SU-DHL-6 (cell line): ENCODE measurements around the gene SH3RF3.
"Not testable (repeated sequence)": the region's sequence is repeated elsewhere in the genome, so short reads cannot be mapped to it uniquely, and the experiment has no call there.

Source experiments
- H2AFZ ChIP-seq: fragments of 200-600 bp; sonication (generic); 2 replicates; pipeline ENCODE4 v1.6.1; 2014; ENCODE audit warnings: low read depth, mild to moderate bottlenecking, moderate library complexity, mixed read lengths, antibody characterized with exemption, low read length; ENCODE audit not compliant: severe bottlenecking
- H3F3A ChIP-seq: fragments of 200-600 bp; shearing (Covaris generic); 2 replicates; pipeline ENCODE4 v1.6.0; 2016; ENCODE audit warnings: antibody characterized with exemption, mild to moderate bottlenecking; ENCODE audit not compliant: insufficient read depth
- H3K27ac ChIP-seq: fragments of 200-600 bp; sonication (generic); 2 replicates; pipeline ENCODE4 v1.5.1; 2016; ENCODE audit warnings: low read depth, mild to moderate bottlenecking, low read length, moderate library complexity, mixed read lengths
- H3K27me3 ChIP-seq: fragments of 200-600 bp; sonication (generic), shearing (Covaris generic); 2 replicates; pipeline ENCODE4 v1.6.0; 2014; ENCODE audit warnings: mild to moderate bottlenecking, low read length
- H3K36me3 ChIP-seq: fragments of 200-600 bp; sonication (generic); 2 replicates; pipeline ENCODE4 v1.6.1; 2014; ENCODE audit warnings: mild to moderate bottlenecking, low read length, mixed read lengths
- H3K4me2 ChIP-seq: fragments of 300-600, 200-600 bp; shearing (Covaris generic), sonication (generic); 2 replicates; pipeline ENCODE4 v1.6.0; 2014; ENCODE audit warnings: low read length, low read depth, mild to moderate bottlenecking; ENCODE audit not compliant: poor library complexity, severe bottlenecking
- H3K4me3 ChIP-seq: fragments of 200-600 bp; sonication (generic); 2 replicates; pipeline ENCODE4 v1.5.1; 2014; ENCODE audit warnings: antibody characterized with exemption, low read length, mild to moderate bottlenecking, mixed read lengths; ENCODE audit not compliant: insufficient read depth, poor library complexity, severe bottlenecking
- H3K79me2 ChIP-seq: fragments of 200-600 bp; sonication (generic); 2 replicates; pipeline ENCODE4 v1.6.1; 2014; ENCODE audit warnings: mild to moderate bottlenecking, low read length, moderate library complexity; ENCODE audit not compliant: insufficient read depth
- H3K9ac ChIP-seq: fragments of 200-600 bp; sonication (generic); 2 replicates; pipeline ENCODE4 v1.7.0; 2014; ENCODE audit warnings: mild to moderate bottlenecking, low read length
- H3K9me2 ChIP-seq: fragments of 200-600 bp; sonication (generic); replicated peaks from 2 replicates; pipeline ENCODE4 v1.6.1; 2014; ENCODE audit warnings: low read length; ENCODE audit not compliant: insufficient read depth
- H3K9me3 ChIP-seq: fragments of 200-600 bp; sonication (generic); 2 replicates; pipeline ENCODE4 v1.6.1; 2014; ENCODE audit warnings: low read length, mixed read lengths; ENCODE audit not compliant: insufficient read depth
- H4K20me1 ChIP-seq: fragments of 200-600 bp; sonication (generic); 2 replicates; pipeline ENCODE4 v1.6.1; 2014; ENCODE audit warnings: low read depth, mild to moderate bottlenecking, antibody characterized with exemption, low read length, moderate library complexity, mixed read lengths
- EZH2phosphoT487 ChIP-seq: fragments of 200-600 bp; sonication (generic), shearing (Covaris generic); conservative IDR thresholded peaks from 2 replicates; pipeline ENCODE4 v1.6.1; 2018; ENCODE audit warnings: mild to moderate bottlenecking, antibody characterized with exemption, low read length, moderate library complexity, mixed read lengths
- TF ChIP-seq, protein P1 (sequence below): fragments of 200-600 bp; sonication (generic); IDR thresholded peaks from one replicate; pipeline ENCODE4 v1.5.1; 2017; ENCODE audit warnings: antibody characterized with exemption, mild to moderate bottlenecking, low read length, moderate library complexity; ENCODE audit not compliant: insufficient read depth, poor library complexity, severe bottlenecking

The SH3RF3 gene

GRCh38 chr2:109218792-109219126 is 89.8 kb downstream of the SH3RF3 start:
- no peak overlapping the region for H3K4me3 ChIP-seq
- no peak overlapping the region for H3K9ac ChIP-seq
- H3K9me2 ChIP-seq, result no peaks in the 10 kb centered on the region
- no peak overlapping the region for H3K4me2 ChIP-seq
- no peaks in the 10 kb centered on the region for H3K27me3 ChIP-seq
- H3F3A ChIP-seq, result no peaks in the 10 kb centered on the region
- no peaks in the 10 kb centered on the region for H3K36me3 ChIP-seq
- H3K9me3 ChIP-seq, result no peaks in the 10 kb centered on the region
- H2AFZ ChIP-seq, result no peak overlapping the region
- H3K79me2 ChIP-seq, result no peaks in the 10 kb centered on the region
- no peaks in the 10 kb centered on the region for H4K20me1 ChIP-seq
- no peak overlapping the region for H3K27ac ChIP-seq
- TF ChIP-seq, protein P1, sequence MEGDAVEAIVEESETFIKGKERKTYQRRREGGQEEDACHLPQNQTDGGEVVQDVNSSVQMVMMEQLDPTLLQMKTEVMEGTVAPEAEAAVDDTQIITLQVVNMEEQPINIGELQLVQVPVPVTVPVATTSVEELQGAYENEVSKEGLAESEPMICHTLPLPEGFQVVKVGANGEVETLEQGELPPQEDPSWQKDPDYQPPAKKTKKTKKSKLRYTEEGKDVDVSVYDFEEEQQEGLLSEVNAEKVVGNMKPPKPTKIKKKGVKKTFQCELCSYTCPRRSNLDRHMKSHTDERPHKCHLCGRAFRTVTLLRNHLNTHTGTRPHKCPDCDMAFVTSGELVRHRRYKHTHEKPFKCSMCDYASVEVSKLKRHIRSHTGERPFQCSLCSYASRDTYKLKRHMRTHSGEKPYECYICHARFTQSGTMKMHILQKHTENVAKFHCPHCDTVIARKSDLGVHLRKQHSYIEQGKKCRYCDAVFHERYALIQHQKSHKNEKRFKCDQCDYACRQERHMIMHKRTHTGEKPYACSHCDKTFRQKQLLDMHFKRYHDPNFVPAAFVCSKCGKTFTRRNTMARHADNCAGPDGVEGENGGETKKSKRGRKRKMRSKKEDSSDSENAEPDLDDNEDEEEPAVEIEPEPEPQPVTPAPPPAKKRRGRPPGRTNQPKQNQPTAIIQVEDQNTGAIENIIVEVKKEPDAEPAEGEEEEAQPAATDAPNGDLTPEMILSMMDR, result no peak
- no peak for TF ChIP-seq EZH2phosphoT487

DNA sequence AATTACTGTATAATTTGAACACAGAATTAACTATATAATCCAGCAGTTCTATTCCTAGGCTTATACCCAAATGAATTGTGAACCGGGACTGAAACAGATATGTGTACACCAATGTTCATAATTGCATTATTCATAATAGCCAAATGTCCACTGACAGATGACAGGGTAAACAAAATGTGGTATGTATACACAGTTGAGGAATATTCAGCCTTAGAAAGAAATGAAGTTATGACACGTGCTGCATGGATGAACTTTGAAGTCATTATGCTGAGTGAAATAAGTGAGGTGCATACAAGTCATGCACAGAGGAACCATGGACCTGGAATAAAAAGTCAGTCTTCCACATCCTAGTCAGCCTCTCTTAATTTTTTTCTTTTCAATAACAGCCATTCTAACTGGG is 91.9 kb downstream of the SH3RF3 start:
- Histone ChIP-seq H3K9ac (no peak overlapping the region), H3K9me3 (no peaks in the 10 kb centered on the region), H3F3A (no peaks in the 10 kb centered on the region), H3K4me3 (no peak overlapping the region), H3K79me2 (no peaks in the 10 kb centered on the region), H3K27me3 (no peaks in the 10 kb centered on the region), H4K20me1 (no peaks in the 10 kb centered on the region), H3K4me2 (no peak overlapping the region), H3K27ac (no peak overlapping the region), H3K36me3 (no peaks in the 10 kb centered on the region), H3K9me2 (no peaks in the 10 kb centered on the region), H2AFZ (no peak overlapping the region)
- no peak for TF ChIP-seq EZH2phosphoT487
- TF ChIP-seq, protein P1, result no peak

DNA sequence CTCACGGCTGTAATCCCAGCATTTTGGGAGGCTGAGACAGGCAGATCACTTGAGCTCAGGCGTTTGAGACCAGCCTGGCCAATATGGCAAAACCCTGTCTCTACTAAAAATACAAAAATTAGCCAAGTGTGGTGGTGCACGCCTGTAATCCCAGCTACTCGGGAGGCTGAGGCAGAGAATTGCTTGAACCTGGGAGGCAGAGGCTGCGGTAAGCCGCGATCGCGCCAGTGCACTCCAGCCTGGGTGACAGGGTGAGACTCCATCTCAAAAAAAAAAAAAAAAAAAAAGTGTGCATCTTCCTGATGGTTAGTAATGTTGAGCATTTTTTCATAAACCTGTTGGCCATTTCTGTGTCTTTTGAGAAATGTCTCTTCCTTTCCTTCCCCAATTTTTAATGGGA is 92.3 kb downstream of the SH3RF3 start:
- H3K27me3 ChIP-seq, H3K36me3 ChIP-seq, H3K9me3 ChIP-seq, H3K4me2 ChIP-seq, H3K4me3 ChIP-seq, H4K20me1 ChIP-seq, H3F3A ChIP-seq, H3K9me2 ChIP-seq, H3K9ac ChIP-seq, H2AFZ ChIP-seq, H3K79me2 ChIP-seq, H3K27ac ChIP-seq: not testable (repeated sequence)

- H3K36me3 ChIP-seq, result no peaks in the 10 kb centered on the region
- no peaks in the 10 kb centered on the region for H3K9me2 ChIP-seq
- H3K9me3 ChIP-seq, result no peaks in the 10 kb centered on the region
- H3K27me3 ChIP-seq, result no peaks in the 10 kb centered on the region
- H3K4me3 ChIP-seq, result no peak overlapping the region
- no peaks in the 10 kb centered on the region for H3K79me2 ChIP-seq
- no peak overlapping the region for H3K9ac ChIP-seq
- TF ChIP-seq, protein P1, result no peak
- TF ChIP-seq EZH2phosphoT487, result no peak
- no peak overlapping the region for H2AFZ ChIP-seq
- H4K20me1 ChIP-seq, result no peaks in the 10 kb centered on the region
- H3F3A ChIP-seq, result no peaks in the 10 kb centered on the region
- no peak overlapping the region for H3K27ac ChIP-seq
- no peak overlapping the region for H3K4me2 ChIP-seq
These were observed 93.4 kb downstream of the SH3RF3 start for GRCh38 chr2:109222422-109222821.
